Activated naive CD8-positive, alpha-beta T cell treated with anti-CD3 and anti-CD28 coated beads, Interleukin-2, amount 50 U/mL, for 24 hours (primary cell): Measurements from ENCODE around the gene PRPH.
"Not testable (repeated sequence)": the region's sequence is repeated elsewhere in the genome, so short reads cannot be mapped to it uniquely, and the experiment has no call there.

ENCODE experiments used
- ATAC-seq: fragments of 150-1000 bp; cut with Tn5 transposase; one replicate; pipeline ENCODE4 v1.10.0; 2021
- DNase-seq: peaks from one replicate; pipeline ENCODE4 v3.0.0; 2021
- H3K27ac Mint-ChIP-seq: one replicate; pipeline ENCODE4 v1.8.0; 2021; ENCODE audit warnings: mild to moderate bottlenecking, mixed read lengths
- H3K27me3 Mint-ChIP-seq: one replicate; pipeline ENCODE4 v1.8.0; 2021; ENCODE audit warnings: mixed read lengths
- H3K36me3 Mint-ChIP-seq: one replicate; pipeline ENCODE4 v1.8.0; 2021; ENCODE audit warnings: low read depth, mixed read lengths
- H3K4me1 Mint-ChIP-seq: one replicate; pipeline ENCODE4 v1.8.0; 2021; ENCODE audit warnings: mixed read lengths
- H3K4me3 Mint-ChIP-seq: one replicate; pipeline ENCODE4 v1.8.0; 2021; ENCODE audit warnings: mild to moderate bottlenecking, moderate library complexity, mixed read lengths
- H3K9me3 Mint-ChIP-seq: one replicate; pipeline ENCODE4 v1.8.0; 2021; ENCODE audit warnings: mixed read lengths

PRPH gene

GRCh38 chr12:49269191-49269590 is 25.8 kb upstream of the PRPH start:
- not testable (repeated sequence) for H3K27me3 Mint-ChIP-seq, H3K9me3 Mint-ChIP-seq, H3K4me3 Mint-ChIP-seq, H3K27ac Mint-ChIP-seq, ATAC-seq, DNase-seq
- H3K36me3 Mint-ChIP-seq = peaks cover 67% of the 10 kb centered on the region
- H3K4me1 Mint-ChIP-seq = peaks cover 41% of the 10 kb centered on the region

- no peak for ATAC-seq
- no peak for DNase-seq
- Mint-ChIP-seq H3K4me3 (no peak overlapping the region), H3K4me1 (peaks cover 17% of the 10 kb centered on the region), H3K27ac (no peak overlapping the region), H3K36me3 (peaks cover 41% of the 10 kb centered on the region), H3K27me3 (no peaks in the 10 kb centered on the region), H3K9me3 (no peaks in the 10 kb centered on the region)
These were observed 21.9 kb upstream of the PRPH start for GRCh38 chr12:49272790-49273725.

GRCh38 chr12:49273726-49274395 is 21.1 kb upstream of the PRPH start:
- no peaks in the 10 kb centered on the region for H3K9me3 Mint-ChIP-seq
- H3K4me1 Mint-ChIP-seq = peaks cover 10% of the 10 kb centered on the region
- no peaks in the 10 kb centered on the region for H3K27me3 Mint-ChIP-seq
- ATAC-seq (no peak), DNase-seq (no peak)
- peaks cover 36% of the 10 kb centered on the region for H3K36me3 Mint-ChIP-seq
- no peak overlapping the region for H3K27ac Mint-ChIP-seq
- no peak overlapping the region for H3K4me3 Mint-ChIP-seq

GRCh38 chr12:49274396-49275069 is 20.4 kb upstream of the PRPH start:
- Mint-ChIP-seq H3K27ac (peak overlapping the region; percentile 19), H3K36me3 (peaks cover 29% of the 10 kb centered on the region), H3K9me3 (no peaks in the 10 kb centered on the region), H3K27me3 (no peaks in the 10 kb centered on the region), H3K4me3 (no peak overlapping the region), H3K4me1 (peaks cover 8% of the 10 kb centered on the region)
- no peak for ATAC-seq
- no peak for DNase-seq

- peaks cover 3% of the 10 kb centered on the region for H3K27me3 Mint-ChIP-seq
- no peak overlapping the region for H3K27ac Mint-ChIP-seq
- H3K4me3 Mint-ChIP-seq = no peak overlapping the region
- no peak for DNase-seq
- H3K4me1 Mint-ChIP-seq = no peaks in the 10 kb centered on the region
- no peak for ATAC-seq
- no peaks in the 10 kb centered on the region for H3K9me3 Mint-ChIP-seq
- H3K36me3 Mint-ChIP-seq = peaks cover 11% of the 10 kb centered on the region
These were observed 18.4 kb upstream of the PRPH start for GRCh38 chr12:49276304-49277290.

GRCh38 chr12:49277466-49277865 is 17.5 kb upstream of the PRPH start:
- H3K27me3 Mint-ChIP-seq = peaks cover 3% of the 10 kb centered on the region
- H3K4me1 Mint-ChIP-seq = no peaks in the 10 kb centered on the region
- no peaks in the 10 kb centered on the region for H3K9me3 Mint-ChIP-seq
- no peak overlapping the region for H3K4me3 Mint-ChIP-seq
- H3K36me3 Mint-ChIP-seq = peaks cover 9% of the 10 kb centered on the region
- DNase-seq (no peak), ATAC-seq (no peak)
- no peak overlapping the region for H3K27ac Mint-ChIP-seq

GRCh38 chr12:49279706-49280159 is 15.2 kb upstream of the PRPH start:
- H3K9me3 Mint-ChIP-seq = no peaks in the 10 kb centered on the region
- H3K27me3 Mint-ChIP-seq = peaks cover 3% of the 10 kb centered on the region
- H3K36me3 Mint-ChIP-seq = no peaks in the 10 kb centered on the region
- H3K4me3 Mint-ChIP-seq = no peak overlapping the region
- no peak for DNase-seq
- H3K27ac Mint-ChIP-seq = no peak overlapping the region
- no peaks in the 10 kb centered on the region for H3K4me1 Mint-ChIP-seq
- no peak for ATAC-seq

GRCh38 chr12:49280545-49280944 is 14.4 kb upstream of the PRPH start:
- H3K27ac Mint-ChIP-seq, H3K4me3 Mint-ChIP-seq, H3K36me3 Mint-ChIP-seq, DNase-seq, H3K4me1 Mint-ChIP-seq, ATAC-seq, H3K27me3 Mint-ChIP-seq, H3K9me3 Mint-ChIP-seq: not testable (repeated sequence)

- H3K27ac Mint-ChIP-seq = no peak overlapping the region
- H3K27me3 Mint-ChIP-seq = peaks cover 9% of the 10 kb centered on the region
- no peaks in the 10 kb centered on the region for H3K9me3 Mint-ChIP-seq
- no peaks in the 10 kb centered on the region for H3K4me1 Mint-ChIP-seq
- DNase-seq (no peak), ATAC-seq (no peak)
- no peaks in the 10 kb centered on the region for H3K36me3 Mint-ChIP-seq
- H3K4me3 Mint-ChIP-seq = no peak overlapping the region
These were observed 12.6 kb upstream of the PRPH start for GRCh38 chr12:49282302-49282701.

- not testable (repeated sequence) for H3K9me3 Mint-ChIP-seq, H3K4me3 Mint-ChIP-seq, H3K4me1 Mint-ChIP-seq, DNase-seq, ATAC-seq, H3K27ac Mint-ChIP-seq, H3K36me3 Mint-ChIP-seq
- peaks cover 14% of the 10 kb centered on the region for H3K27me3 Mint-ChIP-seq
These were observed 12.1 kb upstream of the PRPH start for GRCh38 chr12:49282740-49283375.

- Mint-ChIP-seq H3K4me1 (no peaks in the 10 kb centered on the region), H3K4me3 (no peak overlapping the region), H3K36me3 (no peaks in the 10 kb centered on the region), H3K27me3 (peaks cover 21% of the 10 kb centered on the region), H3K27ac (no peak overlapping the region), H3K9me3 (no peaks in the 10 kb centered on the region)
- DNase-seq = no peak
- no peak for ATAC-seq
These were observed 11.2 kb upstream of the PRPH start for GRCh38 chr12:49283541-49284429.

- no peaks in the 10 kb centered on the region for H3K36me3 Mint-ChIP-seq
- H3K4me3 Mint-ChIP-seq = no peak overlapping the region
- H3K27ac Mint-ChIP-seq = no peak overlapping the region
- no peaks in the 10 kb centered on the region for H3K9me3 Mint-ChIP-seq
- H3K4me1 Mint-ChIP-seq = no peaks in the 10 kb centered on the region
- ATAC-seq (no peak), DNase-seq (no peak)
- H3K27me3 Mint-ChIP-seq = peaks cover 23% of the 10 kb centered on the region
These were observed 10.3 kb upstream of the PRPH start for GRCh38 chr12:49284672-49285071.

GRCh38 chr12:49287876-49288275 is 7.1 kb upstream of the PRPH start:
- no peaks in the 10 kb centered on the region for H3K9me3 Mint-ChIP-seq
- no peak for DNase-seq
- no peaks in the 10 kb centered on the region for H3K4me1 Mint-ChIP-seq
- H3K4me3 Mint-ChIP-seq = no peak overlapping the region
- no peak overlapping the region for H3K27ac Mint-ChIP-seq
- H3K27me3 Mint-ChIP-seq = peaks cover 19% of the 10 kb centered on the region
- no peaks in the 10 kb centered on the region for H3K36me3 Mint-ChIP-seq
- no peak for ATAC-seq
